HepG2 (cell line): ENCODE data around the gene GCNT3. TPM values are rescaled to one million over a fixed set of nuclear protein-coding genes. Genes with fewer than 3 reads are reported as not detected.

Experiments
- ATRX ChIP-seq: sonication (generic); formaldehyde crosslinking; IDR thresholded peaks from 2 replicates; pipeline ENCODE4 v1.4.0; 2020; ENCODE audit warnings: missing genetic modification reagents, borderline replicate concordance
- ELF1 ChIP-seq: sonication (generic); formaldehyde crosslinking; IDR thresholded peaks from 2 replicates; pipeline ENCODE4 v1.4.0; 2020; ENCODE audit warnings: missing genetic modification reagents
- GLI4 ChIP-seq: sonication (generic); formaldehyde crosslinking; IDR thresholded peaks from 2 replicates; pipeline ENCODE4 v1.5.1; 2020; ENCODE audit warnings: missing genetic modification reagents, mild to moderate bottlenecking, moderate library complexity, borderline replicate concordance
- HIVEP1 ChIP-seq: sonication (generic); formaldehyde crosslinking; IDR thresholded peaks from 2 replicates; pipeline ENCODE4 v1.4.0; 2020; ENCODE audit warnings: mild to moderate bottlenecking, missing genetic modification reagents
- MED8 ChIP-seq: sonication (generic); formaldehyde crosslinking; IDR thresholded peaks from 2 replicates; pipeline ENCODE4 v1.8.1; 2023; ENCODE audit warnings: mild to moderate bottlenecking, missing genetic modification reagents; ENCODE audit not compliant: insufficient replicate concordance
- ZNF205 ChIP-seq: IDR thresholded peaks from 2 replicates; pipeline ENCODE4 v1.6.1; 2018; ENCODE audit warnings: missing biosample characterization, missing genetic modification reagents
- ZNF253 ChIP-seq: sonication (generic); formaldehyde crosslinking; IDR thresholded peaks from 2 replicates; pipeline ENCODE4 v1.8.0; 2022; ENCODE audit warnings: mild to moderate bottlenecking, missing genetic modification reagents, borderline replicate concordance
- ZNF572 ChIP-seq: sonication (generic); formaldehyde crosslinking; IDR thresholded peaks from 2 replicates; pipeline ENCODE4 v1.5.1; 2020; ENCODE audit warnings: mild to moderate bottlenecking, missing genetic modification reagents
- ZSCAN31 ChIP-seq: sonication (generic); formaldehyde crosslinking; IDR thresholded peaks from 2 replicates; pipeline ENCODE4 v1.5.0; 2020; ENCODE audit warnings: low read depth, mild to moderate bottlenecking, missing genetic modification reagents
- polyA plus RNA-seq, 8 experiments: library from polyadenylated mRNA; depleted of rRNA in 3 of 8; stranded (reverse) in 7 of 8; unstranded in 1 of 8; fragments of >200 nt; fragmentation: Illumina TruSeq in 4 of 8; extraction: Trizol in 4 of 8; gene quantifications; 2 replicates each; pipeline versions ENCODE4 v1.2.1 to v1.2.3, GENCODE V29; 2011 to 2016; ENCODE audit warnings: low read depth in 4 of 8, missing spikeins in 1 of 8, mixed read lengths in 1 of 8; ENCODE audit not compliant: insufficient read depth in 1 of 8
- total RNA-seq, 5 experiments: library from RNA; depleted of rRNA; stranded (reverse); fragments of >200 nt; fragmentation: Illumina TruSeq; extraction: Trizol; gene quantifications; 2 replicates each; pipeline ENCODE4 v1.2.3, GENCODE V29; 2016; ENCODE audit warnings: low read depth in 1 of 5
- TF ChIP-seq, protein P1 (sequence below): sonication (generic); formaldehyde crosslinking; IDR thresholded peaks from 2 replicates; pipeline ENCODE4 v1.5.1; 2020; ENCODE audit warnings: mild to moderate bottlenecking, moderate library complexity, missing genetic modification reagents
- TF ChIP-seq, protein P2 (sequence below): IDR thresholded peaks from 2 replicates; pipeline ENCODE4 v1.6.1; 2016; ENCODE audit warnings: mild to moderate bottlenecking, missing biosample characterization, missing genetic modification reagents
- TF ChIP-seq, protein P3 (sequence below): sonication (generic); formaldehyde crosslinking; IDR thresholded peaks from 2 replicates; pipeline ENCODE4 v1.4.0; 2020; ENCODE audit warnings: missing genetic modification reagents
- TF ChIP-seq, protein P4 (sequence below), 2 experiments: sonication (generic) in 1 of 2; formaldehyde crosslinking in 1 of 2; IDR thresholded peaks; 2 replicates each; pipeline versions ENCODE4 v1.5.1 to v1.6.1; 2011 to 2020; ENCODE audit warnings: borderline replicate concordance in 1 of 2, low read depth in 1 of 2, low read length in 1 of 2, mild to moderate bottlenecking in 1 of 2, missing genetic modification reagents in 1 of 2, moderate library complexity in 1 of 2
- TF ChIP-seq, protein P5 (sequence below): sonication (generic); formaldehyde crosslinking; IDR thresholded peaks from 2 replicates; pipeline ENCODE4 v1.4.0; 2020; ENCODE audit warnings: missing genetic modification reagents, borderline replicate concordance
- TF ChIP-seq, protein P6 (sequence below): sonication (generic); formaldehyde crosslinking; IDR thresholded peaks from 2 replicates; pipeline ENCODE4 v1.4.0; 2020; ENCODE audit warnings: mild to moderate bottlenecking, missing genetic modification reagents
- TF ChIP-seq, protein P7 (sequence below): sonication (generic); formaldehyde crosslinking; IDR thresholded peaks from 2 replicates; pipeline ENCODE4 v1.4.0; 2020; ENCODE audit warnings: mild to moderate bottlenecking, missing genetic modification reagents

GCNT3 gene
- total and polyA plus RNA-seq, 2 of the 13 experiments (the other 11 are each of a cell fraction or from before 2014, with no cell fraction given): 6.8 to 9.8 TPM

DNA sequence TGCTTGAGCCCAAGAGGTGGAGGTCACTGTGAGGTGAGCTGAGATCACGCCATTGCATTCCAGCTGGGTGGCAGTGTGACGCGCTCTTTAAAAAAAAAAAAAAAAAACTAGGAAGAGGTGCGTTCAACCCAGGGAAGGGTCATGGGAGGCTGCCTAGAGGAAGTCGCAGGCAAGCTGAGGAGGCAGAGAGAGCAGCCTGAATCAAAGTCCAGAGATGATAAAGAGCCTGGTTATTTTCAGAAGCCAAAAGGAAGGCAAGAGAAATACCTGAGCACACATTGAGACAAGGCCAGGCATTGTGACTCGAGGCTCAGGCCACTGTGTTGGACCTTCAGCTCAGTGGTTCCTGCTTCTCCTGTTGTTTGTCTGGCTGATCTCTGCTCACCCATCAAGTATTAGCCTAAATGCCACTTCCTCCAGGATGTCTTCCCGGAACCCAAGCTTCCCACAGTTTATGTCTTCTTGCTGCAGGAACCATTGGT, 16.1 kb upstream of the GCNT3 start (continued):
- TF ChIP-seq, protein P1, sequence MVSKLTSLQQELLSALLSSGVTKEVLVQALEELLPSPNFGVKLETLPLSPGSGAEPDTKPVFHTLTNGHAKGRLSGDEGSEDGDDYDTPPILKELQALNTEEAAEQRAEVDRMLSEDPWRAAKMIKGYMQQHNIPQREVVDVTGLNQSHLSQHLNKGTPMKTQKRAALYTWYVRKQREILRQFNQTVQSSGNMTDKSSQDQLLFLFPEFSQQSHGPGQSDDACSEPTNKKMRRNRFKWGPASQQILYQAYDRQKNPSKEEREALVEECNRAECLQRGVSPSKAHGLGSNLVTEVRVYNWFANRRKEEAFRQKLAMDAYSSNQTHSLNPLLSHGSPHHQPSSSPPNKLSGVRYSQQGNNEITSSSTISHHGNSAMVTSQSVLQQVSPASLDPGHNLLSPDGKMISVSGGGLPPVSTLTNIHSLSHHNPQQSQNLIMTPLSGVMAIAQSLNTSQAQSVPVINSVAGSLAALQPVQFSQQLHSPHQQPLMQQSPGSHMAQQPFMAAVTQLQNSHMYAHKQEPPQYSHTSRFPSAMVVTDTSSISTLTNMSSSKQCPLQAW (CRISPR knock-in tag): no peak
- TF ChIP-seq ZNF253 (CRISPR knock-in tag): no peak
- TF ChIP-seq ZNF572 (CRISPR knock-in tag): no peak
- no peak for TF ChIP-seq ZNF205
- no peak for TF ChIP-seq GLI4 (CRISPR knock-in tag)
- TF ChIP-seq, protein P2, sequence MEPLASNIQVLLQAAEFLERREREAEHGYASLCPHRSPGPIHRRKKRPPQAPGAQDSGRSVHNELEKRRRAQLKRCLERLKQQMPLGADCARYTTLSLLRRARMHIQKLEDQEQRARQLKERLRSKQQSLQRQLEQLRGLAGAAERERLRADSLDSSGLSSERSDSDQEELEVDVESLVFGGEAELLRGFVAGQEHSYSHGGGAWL: no peak
- TF ChIP-seq, protein P3, sequence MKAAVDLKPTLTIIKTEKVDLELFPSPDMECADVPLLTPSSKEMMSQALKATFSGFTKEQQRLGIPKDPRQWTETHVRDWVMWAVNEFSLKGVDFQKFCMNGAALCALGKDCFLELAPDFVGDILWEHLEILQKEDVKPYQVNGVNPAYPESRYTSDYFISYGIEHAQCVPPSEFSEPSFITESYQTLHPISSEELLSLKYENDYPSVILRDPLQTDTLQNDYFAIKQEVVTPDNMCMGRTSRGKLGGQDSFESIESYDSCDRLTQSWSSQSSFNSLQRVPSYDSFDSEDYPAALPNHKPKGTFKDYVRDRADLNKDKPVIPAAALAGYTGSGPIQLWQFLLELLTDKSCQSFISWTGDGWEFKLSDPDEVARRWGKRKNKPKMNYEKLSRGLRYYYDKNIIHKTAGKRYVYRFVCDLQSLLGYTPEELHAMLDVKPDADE (CRISPR knock-in tag): no peak
- TF ChIP-seq, protein P4, sequence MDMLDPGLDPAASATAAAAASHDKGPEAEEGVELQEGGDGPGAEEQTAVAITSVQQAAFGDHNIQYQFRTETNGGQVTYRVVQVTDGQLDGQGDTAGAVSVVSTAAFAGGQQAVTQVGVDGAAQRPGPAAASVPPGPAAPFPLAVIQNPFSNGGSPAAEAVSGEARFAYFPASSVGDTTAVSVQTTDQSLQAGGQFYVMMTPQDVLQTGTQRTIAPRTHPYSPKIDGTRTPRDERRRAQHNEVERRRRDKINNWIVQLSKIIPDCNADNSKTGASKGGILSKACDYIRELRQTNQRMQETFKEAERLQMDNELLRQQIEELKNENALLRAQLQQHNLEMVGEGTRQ (IDR thresholded peaks at IDR 0.05; ENCODE audit: low read depth, low read length): no peak
- TF ChIP-seq, protein P4 (CRISPR knock-in tag; IDR thresholded peaks at IDR 0.05; ENCODE audit: borderline replicate concordance): no peak
- TF ChIP-seq ATRX (CRISPR knock-in tag): no peak
- TF ChIP-seq, protein P5, sequence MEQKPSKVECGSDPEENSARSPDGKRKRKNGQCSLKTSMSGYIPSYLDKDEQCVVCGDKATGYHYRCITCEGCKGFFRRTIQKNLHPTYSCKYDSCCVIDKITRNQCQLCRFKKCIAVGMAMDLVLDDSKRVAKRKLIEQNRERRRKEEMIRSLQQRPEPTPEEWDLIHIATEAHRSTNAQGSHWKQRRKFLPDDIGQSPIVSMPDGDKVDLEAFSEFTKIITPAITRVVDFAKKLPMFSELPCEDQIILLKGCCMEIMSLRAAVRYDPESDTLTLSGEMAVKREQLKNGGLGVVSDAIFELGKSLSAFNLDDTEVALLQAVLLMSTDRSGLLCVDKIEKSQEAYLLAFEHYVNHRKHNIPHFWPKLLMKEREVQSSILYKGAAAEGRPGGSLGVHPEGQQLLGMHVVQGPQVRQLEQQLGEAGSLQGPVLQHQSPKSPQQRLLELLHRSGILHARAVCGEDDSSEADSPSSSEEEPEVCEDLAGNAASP (CRISPR knock-in tag): peak; percentile 79; the same call in 1 of the 2 replicates
- TF ChIP-seq MED8 (CRISPR knock-in tag): no peak
- no peak for TF ChIP-seq HIVEP1 (CRISPR knock-in tag)
- TF ChIP-seq ELF1 (CRISPR knock-in tag): no peak
- no peak for TF ChIP-seq ZSCAN31 (CRISPR knock-in tag)
- TF ChIP-seq, protein P6, sequence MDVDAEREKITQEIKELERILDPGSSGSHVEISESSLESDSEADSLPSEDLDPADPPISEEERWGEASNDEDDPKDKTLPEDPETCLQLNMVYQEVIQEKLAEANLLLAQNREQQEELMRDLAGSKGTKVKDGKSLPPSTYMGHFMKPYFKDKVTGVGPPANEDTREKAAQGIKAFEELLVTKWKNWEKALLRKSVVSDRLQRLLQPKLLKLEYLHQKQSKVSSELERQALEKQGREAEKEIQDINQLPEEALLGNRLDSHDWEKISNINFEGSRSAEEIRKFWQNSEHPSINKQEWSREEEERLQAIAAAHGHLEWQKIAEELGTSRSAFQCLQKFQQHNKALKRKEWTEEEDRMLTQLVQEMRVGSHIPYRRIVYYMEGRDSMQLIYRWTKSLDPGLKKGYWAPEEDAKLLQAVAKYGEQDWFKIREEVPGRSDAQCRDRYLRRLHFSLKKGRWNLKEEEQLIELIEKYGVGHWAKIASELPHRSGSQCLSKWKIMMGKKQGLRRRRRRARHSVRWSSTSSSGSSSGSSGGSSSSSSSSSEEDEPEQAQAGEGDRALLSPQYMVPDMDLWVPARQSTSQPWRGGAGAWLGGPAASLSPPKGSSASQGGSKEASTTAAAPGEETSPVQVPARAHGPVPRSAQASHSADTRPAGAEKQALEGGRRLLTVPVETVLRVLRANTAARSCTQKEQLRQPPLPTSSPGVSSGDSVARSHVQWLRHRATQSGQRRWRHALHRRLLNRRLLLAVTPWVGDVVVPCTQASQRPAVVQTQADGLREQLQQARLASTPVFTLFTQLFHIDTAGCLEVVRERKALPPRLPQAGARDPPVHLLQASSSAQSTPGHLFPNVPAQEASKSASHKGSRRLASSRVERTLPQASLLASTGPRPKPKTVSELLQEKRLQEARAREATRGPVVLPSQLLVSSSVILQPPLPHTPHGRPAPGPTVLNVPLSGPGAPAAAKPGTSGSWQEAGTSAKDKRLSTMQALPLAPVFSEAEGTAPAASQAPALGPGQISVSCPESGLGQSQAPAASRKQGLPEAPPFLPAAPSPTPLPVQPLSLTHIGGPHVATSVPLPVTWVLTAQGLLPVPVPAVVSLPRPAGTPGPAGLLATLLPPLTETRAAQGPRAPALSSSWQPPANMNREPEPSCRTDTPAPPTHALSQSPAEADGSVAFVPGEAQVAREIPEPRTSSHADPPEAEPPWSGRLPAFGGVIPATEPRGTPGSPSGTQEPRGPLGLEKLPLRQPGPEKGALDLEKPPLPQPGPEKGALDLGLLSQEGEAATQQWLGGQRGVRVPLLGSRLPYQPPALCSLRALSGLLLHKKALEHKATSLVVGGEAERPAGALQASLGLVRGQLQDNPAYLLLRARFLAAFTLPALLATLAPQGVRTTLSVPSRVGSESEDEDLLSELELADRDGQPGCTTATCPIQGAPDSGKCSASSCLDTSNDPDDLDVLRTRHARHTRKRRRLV (CRISPR knock-in tag): no peak
- TF ChIP-seq, protein P7, sequence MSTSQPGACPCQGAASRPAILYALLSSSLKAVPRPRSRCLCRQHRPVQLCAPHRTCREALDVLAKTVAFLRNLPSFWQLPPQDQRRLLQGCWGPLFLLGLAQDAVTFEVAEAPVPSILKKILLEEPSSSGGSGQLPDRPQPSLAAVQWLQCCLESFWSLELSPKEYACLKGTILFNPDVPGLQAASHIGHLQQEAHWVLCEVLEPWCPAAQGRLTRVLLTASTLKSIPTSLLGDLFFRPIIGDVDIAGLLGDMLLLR (CRISPR knock-in tag): no peak
